Pancreas (tissue), 10 donors: ENCODE data around the gene ENPEP. TPM values are rescaled to one million over a fixed set of nuclear protein-coding genes. Genes with fewer than 3 reads are reported as not detected.

Experiments
- ATAC-seq, 4 donors: fragments of 200-7000 bp; cut with Tn5 transposase; one replicate each; pipeline versions ENCODE4 v1.8.0 to v1.9.1; 2020; ENCODE audit warnings: mild to moderate bottlenecking in 4 of 4, moderate library complexity in 4 of 4
- DNase-seq, 6 donors: peaks; one replicate each; pipeline ENCODE4 v3.0.0-alpha.2; 2020
- FAIRE-seq: peaks from 2 replicates; lab custom pipeline; 2012; peaks lifted over from hg19 to GRCh38; lab: Jason Lieb, UNC
- H3K27ac ChIP-seq, 4 donors: fragments of 200-600 bp; sonication (generic); 1 replicate in 3 of 4; 2 replicates in 1 of 4; pipeline versions ENCODE4 v1.5.0 to v1.8.0; 2020
- H3K27me3 ChIP-seq, 4 donors: fragments of 200-600 bp; one replicate each; pipeline ENCODE4 v1.8.0; 2021
- H3K36me3 ChIP-seq, 3 donors: fragments of 200-600 bp; sonication (generic) in 1 of 3; one replicate each; pipeline versions ENCODE4 v1.5.0 to v1.8.0; 2020 to 2021
- H3K4me1 ChIP-seq, 3 donors: fragments of 200-600 bp; one replicate each; pipeline ENCODE4 v1.8.0; 2021
- H3K4me3 ChIP-seq, 4 donors: fragments of 200-600 bp; sonication (generic) in 2 of 4; one replicate each; pipeline versions ENCODE4 v1.5.0 to v1.8.0; 2020 to 2021
- H3K9me3 ChIP-seq, 4 donors: fragments of 200-600 bp; one replicate each; pipeline ENCODE4 v1.8.0; 2021
- WGBS, 2 donors: extraction: QIAGEN DNeasy Blood & Tissue Kit; methylation state at CpG; one replicate each; pipeline ENCODE4 v1.1.7; 2013; 5-methylcytosine and 5-hydroxymethylcytosine counted together
- intact Hi-C, 3 donors: fragments of 100-400 bp; cut with DNase I; formaldehyde crosslinking; loops; one replicate each; pipeline versions ENCODE4 v1.11.1 to v1.14.2; 2022
- polyA plus RNA-seq, 2 donors: library from polyadenylated mRNA; stranded (reverse); fragments of 200-250 nt; gene quantifications; one replicate each; pipeline ENCODE4 v1.2.3, GENCODE V29; 2013
- total RNA-seq, 6 donors: library from RNA; stranded (reverse); fragmentation: NEBNext Ultra II Directional in 4 of 6; extraction: Animal tissue kit (Norgen Biotek cat#: 25700) in 4 of 6; gene quantifications; one replicate each; pipeline versions ENCODE4 v1.2.1 to v1.2.4, GENCODE V29; 2021 to 2023
- TF ChIP-seq, protein P1 (sequence below), 4 donors: fragments of 200-600 bp; sonication (generic) in 3 of 4; IDR thresholded peaks; one replicate each; pipeline versions ENCODE4 v1.5.0 to v1.8.0; 2021; ENCODE audit warnings: antibody characterized with exemption in 4 of 4
- donor health status: healthy with polysubstance abuse.
- donor health status: DM: no; HTN: no; CAD: no; lungs with moderate emphysema.
- donor health status: DM: no; HTN: no; CAD: no.
- donor health status: control.
- donor health status: control.
- donor health status: Bipolar disorder and iron deficiency.
- donor health status: DM: yes; HTN: yes; CAD: no.
- donor health status: DM: no; HTN: no; CAD: no.
- donor health status: DM: no; HTN: no; CAD: no.
- donor health status: DM: yes; HTN: yes; CAD: no.

Gene ENPEP
- total and polyA plus RNA-seq, 8 donors, result 0.27 to 3.1 (median 0.75) TPM

DNA sequence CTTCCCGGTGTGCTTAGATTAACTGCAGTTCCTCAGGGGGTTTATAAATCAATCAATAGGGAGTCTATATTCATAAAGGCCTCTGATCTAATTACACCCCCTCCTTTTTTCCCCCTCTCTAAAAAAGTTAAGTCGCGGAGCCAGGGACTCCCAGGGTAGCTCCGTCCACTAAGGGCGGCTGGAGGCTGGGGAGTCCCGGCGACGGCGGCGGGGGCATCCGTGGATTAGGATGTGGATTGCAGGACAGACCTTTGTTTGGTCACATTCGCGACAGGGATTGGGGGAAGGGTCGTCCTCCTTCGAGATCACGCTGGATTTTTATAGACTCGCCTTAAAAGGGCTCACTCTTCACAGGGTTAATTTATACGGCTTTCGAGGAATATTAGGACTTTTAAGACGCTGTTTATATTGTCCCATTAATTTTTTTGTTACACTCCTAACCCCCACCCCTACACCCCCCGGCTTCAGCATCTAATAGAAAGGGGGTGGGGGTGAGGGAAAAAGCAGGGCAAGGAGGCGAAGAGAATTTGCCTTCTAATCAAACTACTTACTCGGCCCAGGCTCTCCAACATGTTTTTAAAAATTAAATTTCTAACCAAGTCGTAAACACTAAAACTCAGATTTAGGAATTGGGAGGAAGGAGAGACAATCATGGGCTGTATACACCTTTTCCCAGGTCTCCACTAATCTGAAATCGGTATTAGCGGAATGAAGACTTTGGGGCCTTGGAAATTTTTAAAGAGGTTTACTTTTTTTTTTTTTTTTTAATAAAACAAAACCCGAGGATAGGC lies 138.4 kb downstream of the ENPEP start:
- TF ChIP-seq, protein P1, sequence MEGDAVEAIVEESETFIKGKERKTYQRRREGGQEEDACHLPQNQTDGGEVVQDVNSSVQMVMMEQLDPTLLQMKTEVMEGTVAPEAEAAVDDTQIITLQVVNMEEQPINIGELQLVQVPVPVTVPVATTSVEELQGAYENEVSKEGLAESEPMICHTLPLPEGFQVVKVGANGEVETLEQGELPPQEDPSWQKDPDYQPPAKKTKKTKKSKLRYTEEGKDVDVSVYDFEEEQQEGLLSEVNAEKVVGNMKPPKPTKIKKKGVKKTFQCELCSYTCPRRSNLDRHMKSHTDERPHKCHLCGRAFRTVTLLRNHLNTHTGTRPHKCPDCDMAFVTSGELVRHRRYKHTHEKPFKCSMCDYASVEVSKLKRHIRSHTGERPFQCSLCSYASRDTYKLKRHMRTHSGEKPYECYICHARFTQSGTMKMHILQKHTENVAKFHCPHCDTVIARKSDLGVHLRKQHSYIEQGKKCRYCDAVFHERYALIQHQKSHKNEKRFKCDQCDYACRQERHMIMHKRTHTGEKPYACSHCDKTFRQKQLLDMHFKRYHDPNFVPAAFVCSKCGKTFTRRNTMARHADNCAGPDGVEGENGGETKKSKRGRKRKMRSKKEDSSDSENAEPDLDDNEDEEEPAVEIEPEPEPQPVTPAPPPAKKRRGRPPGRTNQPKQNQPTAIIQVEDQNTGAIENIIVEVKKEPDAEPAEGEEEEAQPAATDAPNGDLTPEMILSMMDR (IDR thresholded peaks at IDR 0.05), result no peak
- WGBS, 2 donors, result 12 to 15% methylated on average over 27 of the region's 27 CpGs

More for the DNA sequence above, 138.4 kb downstream of the ENPEP start:
- ATAC-seq (no peak), FAIRE-seq (no peak), DNase-seq (no peak)
- peaks cover 9 to 91% (median 30%) of the 10 kb centered on the region in 4 donors for H3K27me3 ChIP-seq
- intact Hi-C loops, result no loop called here
- H3K4me1 ChIP-seq, result peaks cover 0 to 5% (median 0%) of the 10 kb centered on the region in 3 donors
- no peaks in the 10 kb centered on the region for H3K9me3 ChIP-seq
- H3K27ac ChIP-seq, result no peak overlapping the region
- no peaks in the 10 kb centered on the region for H3K36me3 ChIP-seq
- no peak overlapping the region for H3K4me3 ChIP-seq

Other genes starting within 250 kb of the ENPEP start
- under 1 TPM in 1 of 6 donors, not detected in 5; 0.16 TPM for gene PITX2, start 146.9 kb downstream of the ENPEP start, total RNA-seq
- under 1 TPM in 1 of 2 donors, not detected in 1; 0.09 TPM for gene PITX2, start 146.9 kb downstream of the ENPEP start, polyA plus RNA-seq